Suprapubic skin (tissue), 3 donors: ENCODE data around the gene CARD16.

Source experiments
- CTCF ChIP-seq, 2 donors: fragments of 200-600 bp in 1 of 2; fragments of 450-650 bp in 1 of 2; sonication (generic) in 1 of 2; IDR thresholded peaks; one replicate each; pipeline ENCODE4 v1.5.1; 2016 to 2019; ENCODE audit warnings: antibody characterized with exemption in 2 of 2, mild to moderate bottlenecking in 1 of 2, moderate library complexity in 1 of 2
- EP300 ChIP-seq: sonication (generic); formaldehyde crosslinking; IDR thresholded peaks from one replicate; pipeline ENCODE4 v1.6.1; 2017; ENCODE audit warnings: antibody characterized with exemption
- POLR2A ChIP-seq, 2 donors: fragments of 450-650 bp; IDR thresholded peaks; one replicate each; pipeline ENCODE4 v1.6.1; 2017; ENCODE audit warnings: antibody characterized with exemption in 2 of 2, mild to moderate bottlenecking in 2 of 2, moderate library complexity in 2 of 2

GRCh38 chr11:105051559-105051958 is 6.4 kb upstream of the CARD16 start:
- TF ChIP-seq EP300, result no peak
- no peak for TF ChIP-seq POLR2A (IDR thresholded peaks at IDR 0.05)
- no peak for TF ChIP-seq CTCF (IDR thresholded peaks at IDR 0.05)
